IMR-90 (cell line): ENCODE results near the gene SEC11A. TPM values are rescaled to one million over a fixed set of nuclear protein-coding genes. Genes with fewer than 3 reads are reported as not detected.
A peak's percentile ranks its signal among the peaks of the same experiment; 100 is the strongest.

Experiments used
- ATAC-seq: fragments of 200-7000 bp; cut with Tn5 transposase; 2 replicates; pipeline ENCODE4 v1.9.1; 2020; ENCODE audit warnings: low read depth, mild to moderate bottlenecking, moderate library complexity
- BruUV-seq: library from RNA; stranded (reverse); fragments of 400-500 nt; replicated peaks from 2 replicates; lab custom pipeline; 2021; lab: Mats Ljungman, UMichigan
- CTCF ChIA-PET: fragments of 300-600 bp; formaldehyde crosslinking; extraction: SDS; loops from one replicate; lab custom pipeline; 2021; ENCODE audit warnings: antibody characterized with exemption; lab: Yijun Ruan, JAX
- POLR2A ChIA-PET: fragments of 300-600 bp; sonication (Branson Sonifier 250); formaldehyde crosslinking; loops from one replicate; lab custom pipeline; 2022; ENCODE audit warnings: antibody characterized with exemption; ENCODE audit not compliant: unreplicated experiment; lab: Charles Lee
- DNase-seq: peaks from one replicate; pipeline ENCODE4 v3.0.0; 2013
- H2AFZ ChIP-seq: replicated peaks from 2 replicates; pipeline ENCODE3; 2013; ENCODE audit warnings: low read length, mild to moderate bottlenecking; ENCODE audit not compliant: poor library complexity
- H2AK5ac ChIP-seq: 2 replicates; pipeline ENCODE4 v1.6.1; 2013; ENCODE audit warnings: low read depth, low read length, inconsistent platforms
- H2AK9ac ChIP-seq: replicated peaks from 2 replicates; pipeline ENCODE3; 2013; ENCODE audit warnings: mild to moderate bottlenecking, low read depth, low read length, moderate library complexity; ENCODE audit not compliant: poor library complexity
- H2BK120ac ChIP-seq: 2 replicates; pipeline ENCODE4 v1.6.1; 2013; ENCODE audit warnings: low read depth, low read length, inconsistent platforms
- H2BK15ac ChIP-seq: 3 replicates; pipeline ENCODE4 v1.6.1; 2013; ENCODE audit warnings: low read depth, low read length, inconsistent platforms
- H2BK20ac ChIP-seq: 2 replicates; pipeline ENCODE4 v1.6.1; 2013; ENCODE audit warnings: low read depth, mild to moderate bottlenecking, inconsistent platforms, low read length, moderate library complexity
- H2BK5ac ChIP-seq: 2 replicates; pipeline ENCODE4 v1.6.1; 2013; ENCODE audit warnings: mild to moderate bottlenecking, low read depth, low read length, inconsistent platforms; ENCODE audit not compliant: poor library complexity, severe bottlenecking
- H3K14ac ChIP-seq: replicated peaks from 2 replicates; pipeline ENCODE4 v1.6.1; 2013; ENCODE audit warnings: low read depth, low read length, inconsistent platforms
- H3K18ac ChIP-seq: 2 replicates; pipeline ENCODE4 v1.6.1; 2013; ENCODE audit warnings: low read depth, low read length, control low read depth
- H3K23ac ChIP-seq: 2 replicates; pipeline ENCODE4 v1.6.1; 2013; ENCODE audit warnings: low read depth, low read length, inconsistent platforms
- H3K27ac ChIP-seq: 2 replicates; pipeline ENCODE4 v1.5.1; 2013; ENCODE audit warnings: mild to moderate bottlenecking, control low read depth, low read length; ENCODE audit not compliant: insufficient read depth
- H3K27me3 ChIP-seq: 2 replicates; pipeline ENCODE4 v1.6.1; 2013; ENCODE audit warnings: low read length; ENCODE audit not compliant: control insufficient read depth, insufficient read depth
- H3K36me3 ChIP-seq: 2 replicates; pipeline ENCODE4 v1.6.1; 2013; ENCODE audit warnings: low read length, mixed read lengths; ENCODE audit not compliant: control insufficient read depth, insufficient read depth
- H3K4ac ChIP-seq: 2 replicates; pipeline ENCODE4 v1.6.1; 2013; ENCODE audit warnings: low read depth, low read length, inconsistent platforms
- H3K4me1 ChIP-seq: 2 replicates; pipeline ENCODE4 v1.6.1; 2013; ENCODE audit warnings: low read length, mixed read lengths; ENCODE audit not compliant: control insufficient read depth, insufficient read depth
- H3K4me2 ChIP-seq: 2 replicates; pipeline ENCODE4 v1.6.1; 2013; ENCODE audit warnings: low read depth, mild to moderate bottlenecking, control low read depth, low read length, moderate library complexity
- H3K4me3 ChIP-seq: 2 replicates; pipeline ENCODE4 v1.5.1; 2013; ENCODE audit warnings: low read depth, mild to moderate bottlenecking, control low read depth, low read length, moderate library complexity; ENCODE audit not compliant: insufficient read depth
- H3K56ac ChIP-seq: 2 replicates; pipeline ENCODE4 v1.6.1; 2013; ENCODE audit warnings: low read length, inconsistent platforms; ENCODE audit not compliant: insufficient read depth; ENCODE audit errors: extremely low read depth
- H3K79me1 ChIP-seq, 2 experiments: 2 replicates each; pipeline ENCODE4 v1.6.1; 2013; ENCODE audit warnings: low read length in 2 of 2, inconsistent platforms in 1 of 2, low read depth in 1 of 2
- H3K9ac ChIP-seq: 2 replicates; pipeline ENCODE4 v1.6.1; 2013; ENCODE audit warnings: low read depth, low read length, control low read depth
- H3K9me1 ChIP-seq: 2 replicates; pipeline ENCODE4 v1.6.1; 2013; ENCODE audit warnings: low read length, inconsistent platforms; ENCODE audit not compliant: insufficient read depth
- H3K9me3 ChIP-seq: 2 replicates; pipeline ENCODE4 v1.6.1; 2013; ENCODE audit warnings: low read length; ENCODE audit not compliant: control insufficient read depth, insufficient read depth
- H4K20me1 ChIP-seq: 2 replicates; pipeline ENCODE4 v1.6.1; 2013; ENCODE audit warnings: low read length, inconsistent platforms; ENCODE audit not compliant: insufficient read depth
- H4K5ac ChIP-seq: 2 replicates; pipeline ENCODE4 v1.6.1; 2013; ENCODE audit warnings: mild to moderate bottlenecking, low read depth, low read length, control low read depth
- H4K8ac ChIP-seq, 2 experiments: 2 replicates each; pipeline ENCODE4 v1.6.1; 2013; ENCODE audit warnings: low read depth in 2 of 2, low read length in 2 of 2, control low read depth in 1 of 2, inconsistent platforms in 1 of 2
- H4K91ac ChIP-seq: 2 replicates; pipeline ENCODE4 v1.6.1; 2013; ENCODE audit warnings: low read depth, low read length, inconsistent platforms; ENCODE audit not compliant: insufficient read depth
- CHD1 ChIP-seq: IDR thresholded peaks from 2 replicates; pipeline ENCODE4 v1.6.1; 2012; ENCODE audit warnings: low read depth, low read length, improper control_type of control experiment
- FOS ChIP-seq: fragments of 150-350 bp; IDR thresholded peaks from 2 replicates; pipeline ENCODE4 v1.6.1; 2016; ENCODE audit warnings: low read depth, low read length
- RAD21 ChIP-seq: IDR thresholded peaks from 2 replicates; pipeline ENCODE4 v1.6.1; 2012; ENCODE audit warnings: low read length, improper control_type of control experiment
- RCOR1 ChIP-seq: IDR thresholded peaks from 2 replicates; pipeline ENCODE4 v1.6.1; 2012; ENCODE audit warnings: mild to moderate bottlenecking, low read length, improper control_type of control experiment; ENCODE audit not compliant: insufficient replicate concordance
- WGBS, 2 experiments: methylation state at CpG; one replicate each; pipeline versions ENCODE4 v1.1.5 to v1.1.7; 2013; ENCODE audit warnings: missing lambda C conversion rate in 2 of 2; ENCODE audit not compliant: insufficient read length in 1 of 2; ENCODE audit errors: extremely low coverage in 2 of 2; 5-methylcytosine and 5-hydroxymethylcytosine counted together
- dilution Hi-C: fragments of 300-500 bp; cut with HindIII; formaldehyde crosslinking; loops from one replicate; pipeline ENCODE4 v1.14.3; 2018; ENCODE audit warnings: low sequenced_read_pairs; ENCODE audit not compliant: unreplicated experiment
- in situ Hi-C: fragments of 300-500 bp; cut with MboI; formaldehyde crosslinking; loops from 3 replicates; pipeline ENCODE4 v1.14.3; 2019; ENCODE audit warnings: low sequenced_read_pairs, inconsistent platforms, mixed read lengths
- intact Hi-C: fragments of 100-400 bp; cut with micrococcal nuclease; formaldehyde crosslinking; loops from 2 replicates; pipeline ENCODE4 v1.10.0; 2022
- polyA plus RNA-seq, 3 experiments: library from polyadenylated mRNA; depleted of rRNA; stranded (reverse); fragments of >200 nt; gene quantifications; 2 replicates each; pipeline ENCODE4 v1.2.3, GENCODE V29; 2012; ENCODE audit warnings: low replicate concordance in 1 of 3
- total RNA-seq: library from RNA; depleted of rRNA; stranded (reverse); fragments of >200 nt; gene quantifications from 2 replicates; pipeline ENCODE4 v1.2.3, GENCODE V29; 2012

The SEC11A gene
- total and polyA plus RNA-seq, 2 of the 4 experiments (the other 2 are of a cell fraction), result 62.4 to 108 TPM

- Histone ChIP-seq H2AFZ (no peak overlapping the region), H3K27ac (no peak overlapping the region), H3K4ac (no peak overlapping the region), H3K18ac (no peak overlapping the region), H3K9me3 (no peaks in the 10 kb centered on the region), H2BK120ac (no peak overlapping the region), H2AK5ac (no peak overlapping the region), H3K27me3 (no peaks in the 10 kb centered on the region), H3K4me3 (no peak overlapping the region), H2BK15ac (no peak overlapping the region), H2BK20ac (no peak overlapping the region), H4K91ac (no peak overlapping the region), H3K23ac (no peak overlapping the region), H3K56ac (no peak overlapping the region), H2BK5ac (no peak overlapping the region), H3K36me3 (no peaks in the 10 kb centered on the region), H4K8ac (no peak overlapping the region), H2AK9ac (no peak overlapping the region), H3K4me1 (peaks cover 2% of the 10 kb centered on the region; the same call in 1 of the 2 replicates), H3K14ac (no peak overlapping the region), H4K5ac (no peak overlapping the region), H3K79me1 (no peaks in the 10 kb centered on the region), H3K9me1 (peaks cover 13% of the 10 kb centered on the region; the same call in 1 of the 2 replicates), H4K20me1 (no peaks in the 10 kb centered on the region), H3K4me2 (no peak overlapping the region), H3K9ac (no peak overlapping the region)
- ATAC-seq, result no peak; the same call in 1 of the 2 replicates
- peak; percentile 51 for DNase-seq
- POLR2A ChIA-PET, result interaction anchor here (0.6 kb wide), 1 partner anchor 73 kb away, joined by 5 read pairs; the partner anchor contains the start of gene WDR73
- TF ChIP-seq FOS (no peak), CHD1 (no peak), RCOR1 (no peak), RAD21 (no peak)
- intact Hi-C loops (no loop called here), in situ Hi-C loops (no loop called here), dilution Hi-C loops (no loop called here)
- BruUV-seq, result no TSS peak
- CTCF ChIA-PET, result interaction anchor here (0.6 kb wide), 1 partner anchor 123 kb away, joined by 3 read pairs; no protein-coding TSS in a partner anchor
- WGBS, 2 experiments, result 90% methylated on average over 2 of the region's 6 CpGs; no CpG with 5 or more reads in 1 of the 2 experiments
These were observed 11.5 kb upstream of the SEC11A start for GRCh38 chr15:84727429-84727828.
